Activated T-cell treated with anti-CD3 and anti-CD28 coated beads, Interleukin-2, amount 50 U/mL, for 72 hours (primary cell): Measurements from ENCODE around the gene TRAF3IP1. TPM values are rescaled to one million over a fixed set of nuclear protein-coding genes. Genes with fewer than 3 reads are reported as not detected.

Experiments used
- ATAC-seq, 2 donors: fragments of 150-1000 bp; cut with Tn5 transposase; replicated peaks in 1 of 2; 2 replicates each; pipeline ENCODE4 v1.10.0; 2021; ENCODE audit warnings: moderate library complexity in 2 of 2, mild to moderate bottlenecking in 1 of 2
- DNase-seq, 2 donors: peaks; one replicate each; pipeline ENCODE4 v3.0.0; 2021 to 2022; ENCODE audit warnings: mixed read lengths in 1 of 2
- H3K27ac Mint-ChIP-seq: one replicate; pipeline ENCODE4 v1.8.0; 2022; ENCODE audit warnings: mild to moderate bottlenecking, moderate library complexity, mixed read lengths
- H3K27me3 Mint-ChIP-seq: one replicate; pipeline ENCODE4 v1.8.0; 2022; ENCODE audit warnings: low read depth, mixed read lengths
- H3K36me3 Mint-ChIP-seq, 2 donors: one replicate each; pipeline ENCODE4 v1.8.0; 2022; ENCODE audit warnings: mixed read lengths in 2 of 2, mild to moderate bottlenecking in 1 of 2; ENCODE audit not compliant: insufficient read depth in 2 of 2
- H3K4me1 Mint-ChIP-seq: one replicate; pipeline ENCODE4 v1.8.0; 2022; ENCODE audit warnings: low read depth, mixed read lengths
- H3K4me3 Mint-ChIP-seq, 2 donors: one replicate each; pipeline ENCODE4 v1.8.0; 2022; ENCODE audit warnings: mild to moderate bottlenecking in 2 of 2, mixed read lengths in 2 of 2, moderate library complexity in 2 of 2
- H3K9me3 Mint-ChIP-seq, 2 donors: one replicate each; pipeline ENCODE4 v1.8.0; 2022; ENCODE audit warnings: mixed read lengths in 2 of 2
- total RNA-seq, 2 donors: library from RNA; stranded (reverse); gene quantifications; one replicate each; pipeline ENCODE4 v1.2.3, GENCODE V29; 2022

Gene TRAF3IP1
- total RNA-seq, 2 donors from 2014 or later: 7.0 to 13.1 TPM

DNA sequence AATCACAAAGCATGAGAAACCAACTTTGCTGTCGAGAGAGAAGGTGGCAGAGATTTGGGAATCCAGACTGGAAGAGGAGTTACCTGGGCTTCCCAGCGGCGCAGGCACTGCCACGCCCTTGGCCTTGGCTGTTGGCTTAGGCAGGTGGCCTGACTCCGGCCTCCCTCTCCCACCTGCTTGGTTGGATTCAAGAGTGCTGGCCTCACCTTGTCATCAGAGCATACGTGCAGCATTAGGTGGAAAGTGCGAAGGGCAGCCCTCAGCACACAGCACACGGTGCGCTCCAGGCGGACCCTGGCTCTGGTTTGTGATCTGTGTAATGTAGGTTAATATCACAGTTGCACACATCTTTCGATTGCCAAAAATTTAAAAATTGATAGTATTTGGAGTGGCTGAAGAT lies 87.2 kb downstream of the TRAF3IP1 start:
- no peaks in the 10 kb centered on the region for H3K36me3 Mint-ChIP-seq
- H3K27ac Mint-ChIP-seq: no peak overlapping the region
- DNase-seq (no peak), ATAC-seq (no peak)
- no peaks in the 10 kb centered on the region for H3K4me1 Mint-ChIP-seq
- no peak overlapping the region for H3K4me3 Mint-ChIP-seq
- no peaks in the 10 kb centered on the region for H3K9me3 Mint-ChIP-seq
- H3K27me3 Mint-ChIP-seq: no peaks in the 10 kb centered on the region

DNA sequence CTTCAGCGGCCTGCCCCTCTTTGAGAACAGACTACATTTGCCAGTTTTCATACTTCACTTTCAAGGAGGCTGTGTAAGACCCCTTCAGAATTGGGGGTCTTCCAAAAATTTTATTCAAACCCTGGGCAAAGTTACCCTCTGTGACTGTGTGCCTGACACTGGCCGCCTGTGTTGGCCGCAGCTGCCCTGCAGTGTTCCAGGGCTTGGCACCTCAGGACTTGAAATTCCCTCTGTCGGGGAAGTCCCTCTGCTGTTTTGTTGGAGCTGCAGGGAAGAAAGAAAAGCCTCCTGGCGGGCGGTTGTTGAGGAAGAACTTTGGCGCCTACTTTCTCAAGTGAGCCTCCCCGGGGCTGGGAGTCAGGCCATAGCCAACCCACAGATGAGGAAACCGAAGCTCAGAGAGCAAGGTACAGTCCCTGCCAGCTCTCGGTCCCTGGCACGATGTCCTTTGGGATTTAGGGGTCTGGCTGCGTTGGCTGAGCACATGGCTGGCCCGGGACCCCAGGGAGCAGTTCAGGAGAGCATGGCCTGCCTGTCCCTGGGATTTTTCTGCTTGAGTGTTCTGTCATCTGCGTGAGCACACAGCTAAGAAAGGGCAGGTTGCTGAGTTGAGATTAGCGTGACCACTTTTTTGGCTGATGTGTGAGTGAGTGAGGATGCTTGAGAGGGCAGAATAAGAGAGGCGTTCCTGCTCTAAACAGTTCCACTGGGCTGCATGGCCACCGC lies 88.5 kb downstream of the TRAF3IP1 start:
- Mint-ChIP-seq H3K27me3 (no peaks in the 10 kb centered on the region), H3K9me3 (no peaks in the 10 kb centered on the region), H3K4me3 (no peak overlapping the region), H3K4me1 (no peaks in the 10 kb centered on the region), H3K27ac (no peak overlapping the region), H3K36me3 (no peaks in the 10 kb centered on the region)
- DNase-seq (no peak), ATAC-seq (no peak)

DNA sequence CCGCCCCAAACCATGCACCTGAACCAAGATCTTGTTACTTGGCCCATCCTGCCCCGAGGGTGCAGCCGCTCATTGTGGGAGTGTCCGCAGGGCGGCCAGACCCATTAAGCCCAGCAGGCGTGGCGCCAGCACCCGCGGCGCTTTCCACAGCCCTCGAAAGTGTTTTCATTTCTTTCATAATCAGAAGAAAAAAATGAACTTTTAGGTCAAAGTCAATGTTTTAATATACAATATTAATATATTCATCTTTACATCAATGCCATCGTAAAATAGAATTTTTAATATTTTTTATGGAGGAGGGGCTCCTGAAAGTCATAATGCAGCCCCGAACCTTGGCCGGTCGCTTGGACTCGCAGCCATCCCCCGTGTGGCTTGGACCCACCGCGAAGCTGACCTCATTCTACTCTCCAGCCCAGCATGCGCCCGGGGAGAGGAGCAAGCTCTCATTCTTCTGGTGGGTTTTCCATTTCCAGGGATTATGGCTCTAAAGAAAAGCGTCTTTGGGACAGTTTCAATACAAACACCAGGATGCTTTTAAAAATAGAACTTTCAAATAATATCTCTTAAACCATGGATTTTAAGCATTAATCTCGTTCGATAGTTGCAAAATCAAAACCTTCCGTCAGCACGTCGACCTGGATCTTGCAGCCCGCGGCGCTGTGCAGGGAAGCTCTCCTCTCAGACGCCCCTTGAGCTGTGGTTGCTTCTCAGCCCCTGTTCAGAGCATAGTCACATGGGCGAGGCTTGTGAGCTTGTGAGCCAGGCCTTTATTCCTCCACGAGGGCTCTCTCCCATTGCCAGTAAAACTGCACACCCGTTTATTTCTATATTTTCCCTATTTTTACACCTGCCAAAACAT lies 89.3 kb downstream of the TRAF3IP1 start:
- H3K27me3 Mint-ChIP-seq: no peaks in the 10 kb centered on the region
- peaks cover 2% of the 10 kb centered on the region for H3K4me1 Mint-ChIP-seq
- no peak for DNase-seq
- H3K4me3 Mint-ChIP-seq: no peak overlapping the region
- H3K9me3 Mint-ChIP-seq: no peaks in the 10 kb centered on the region
- no peak overlapping the region for H3K27ac Mint-ChIP-seq
- ATAC-seq: no peak
- H3K36me3 Mint-ChIP-seq: no peaks in the 10 kb centered on the region

DNA sequence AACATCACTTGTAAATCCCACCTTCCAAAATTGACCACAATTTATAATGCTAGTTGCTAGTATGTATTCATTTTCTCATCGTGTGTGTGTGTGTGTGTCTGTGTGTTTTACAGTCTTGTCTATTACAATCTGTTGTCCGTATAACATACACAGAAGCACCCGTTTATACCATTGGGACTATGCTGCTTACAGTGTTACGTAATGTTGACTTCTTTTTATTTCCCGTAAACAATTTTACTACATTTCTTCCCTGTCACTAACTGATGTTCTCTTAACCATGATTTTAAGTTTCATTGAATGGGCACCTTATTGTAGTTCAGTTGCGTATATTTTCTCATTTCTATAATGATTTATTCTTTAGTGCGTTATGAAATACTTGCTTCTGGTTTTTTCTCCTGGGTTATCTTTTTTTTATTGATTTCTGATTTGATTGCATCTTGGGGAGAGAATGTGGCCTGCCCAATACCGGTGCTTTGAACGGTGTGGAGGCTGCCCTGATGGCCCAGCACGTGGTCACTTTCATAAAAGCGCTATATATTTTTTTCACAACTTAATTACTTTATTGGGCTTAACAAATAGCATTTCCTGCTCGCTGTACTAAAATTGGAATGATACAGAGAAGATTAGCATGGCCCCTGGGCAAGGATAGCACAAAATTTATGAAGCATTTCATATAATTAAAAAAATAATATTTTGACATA lies 91.9 kb downstream of the TRAF3IP1 start:
- DNase-seq (no peak), ATAC-seq (no peak)
- Mint-ChIP-seq H3K4me1 (peaks cover 7% of the 10 kb centered on the region), H3K4me3 (no peak overlapping the region), H3K27me3 (no peaks in the 10 kb centered on the region), H3K36me3 (peaks cover 8 to 13% of the 10 kb centered on the region in 2 donors), H3K27ac (no peak overlapping the region), H3K9me3 (peaks cover 3 to 5% of the 10 kb centered on the region in 2 donors)

DNA sequence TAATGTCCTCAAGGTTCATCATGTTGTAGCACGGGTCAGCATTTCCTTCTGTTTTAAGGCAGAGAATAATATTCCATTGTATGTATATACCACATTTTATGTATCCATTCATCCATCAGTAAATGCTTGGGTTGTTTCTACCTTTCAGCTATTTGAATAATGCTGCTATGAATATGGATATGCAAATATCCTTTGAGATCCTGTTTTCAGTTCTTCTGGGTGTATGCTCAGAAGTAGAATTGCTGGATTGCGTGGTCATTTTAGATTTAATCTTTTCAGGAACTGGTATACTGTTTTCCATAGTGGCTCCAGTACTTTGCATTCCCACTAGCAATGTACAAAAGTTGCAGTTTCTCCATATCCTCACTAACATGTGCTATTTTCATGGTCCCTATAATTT lies 93.0 kb downstream of the TRAF3IP1 start:
- H3K9me3 Mint-ChIP-seq: peaks cover 3 to 5% of the 10 kb centered on the region in 2 donors
- H3K36me3 Mint-ChIP-seq: peaks cover 8 to 13% of the 10 kb centered on the region in 2 donors

DNA sequence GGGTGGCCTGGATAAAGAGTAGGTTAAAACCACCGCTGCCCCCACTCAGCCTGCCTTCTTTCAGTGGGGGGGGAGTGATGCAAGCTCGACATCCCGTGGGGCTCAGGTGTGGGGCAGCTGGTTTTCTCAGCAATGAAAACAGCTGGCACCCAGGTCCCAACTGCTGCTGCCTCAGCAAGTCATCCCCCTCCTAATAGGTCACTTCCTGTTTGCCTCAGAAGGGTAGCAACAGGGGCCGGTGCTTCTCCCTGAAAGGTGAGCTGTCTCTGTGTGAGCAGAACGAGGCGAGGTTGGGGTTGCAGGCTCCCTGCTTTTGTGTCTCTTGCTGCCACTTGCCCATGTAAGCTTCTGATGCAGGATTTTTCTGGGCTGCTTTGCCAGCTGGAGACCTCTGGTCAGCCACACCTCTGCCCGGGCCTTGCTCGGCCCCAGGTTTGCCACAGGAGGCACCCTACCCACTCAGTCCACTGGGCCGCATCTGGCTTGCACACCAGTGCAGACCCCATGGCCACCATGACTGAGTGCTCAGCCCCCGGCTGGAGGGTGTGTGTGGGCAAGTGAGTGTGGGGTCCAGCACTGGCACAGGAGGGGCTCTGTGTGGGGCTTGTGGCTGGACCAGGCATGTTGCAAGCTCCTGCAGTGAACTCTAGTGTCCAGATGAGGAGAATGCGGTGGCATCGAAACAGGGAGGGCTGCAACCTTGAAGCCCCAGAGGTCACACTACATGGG lies 94.9 kb downstream of the TRAF3IP1 start:
- Mint-ChIP-seq H3K4me1 (peaks cover 7% of the 10 kb centered on the region), H3K4me3 (no peak overlapping the region), H3K36me3 (peaks cover 8 to 13% of the 10 kb centered on the region in 2 donors), H3K9me3 (peaks cover 3 to 5% of the 10 kb centered on the region in 2 donors), H3K27me3 (no peaks in the 10 kb centered on the region), H3K27ac (peak overlapping the region; percentile 42)
- ATAC-seq (peak; percentile 85 to 94), DNase-seq (peak; percentile 46 to 48)

More for the DNA sequence above, 93.0 kb downstream of the TRAF3IP1 start:
- DNase-seq (no peak), ATAC-seq (no peak)
- Mint-ChIP-seq H3K27me3 (no peaks in the 10 kb centered on the region), H3K27ac (no peak overlapping the region), H3K4me1 (peaks cover 7% of the 10 kb centered on the region), H3K4me3 (no peak overlapping the region)

DNA sequence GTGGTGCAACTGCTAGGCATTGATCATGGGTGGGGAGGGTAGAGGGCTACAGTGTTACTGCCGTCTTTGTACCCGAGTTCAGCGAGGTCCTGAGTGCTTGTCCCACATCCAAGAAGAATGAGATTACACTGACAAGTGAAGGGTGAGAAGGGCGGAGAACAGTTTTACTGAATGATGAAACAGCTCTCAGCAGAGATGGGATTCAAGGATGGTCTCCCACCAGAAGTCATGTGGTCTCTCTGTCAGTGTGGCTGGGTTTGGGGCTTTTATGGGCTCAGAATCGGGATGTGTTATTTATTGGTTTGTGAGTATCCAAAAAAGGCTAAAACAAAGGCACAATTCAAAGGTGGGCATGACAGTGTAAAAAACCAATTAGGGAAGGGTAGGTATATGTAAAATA lies 95.6 kb downstream of the TRAF3IP1 start:
- ATAC-seq: no peak

DNA sequence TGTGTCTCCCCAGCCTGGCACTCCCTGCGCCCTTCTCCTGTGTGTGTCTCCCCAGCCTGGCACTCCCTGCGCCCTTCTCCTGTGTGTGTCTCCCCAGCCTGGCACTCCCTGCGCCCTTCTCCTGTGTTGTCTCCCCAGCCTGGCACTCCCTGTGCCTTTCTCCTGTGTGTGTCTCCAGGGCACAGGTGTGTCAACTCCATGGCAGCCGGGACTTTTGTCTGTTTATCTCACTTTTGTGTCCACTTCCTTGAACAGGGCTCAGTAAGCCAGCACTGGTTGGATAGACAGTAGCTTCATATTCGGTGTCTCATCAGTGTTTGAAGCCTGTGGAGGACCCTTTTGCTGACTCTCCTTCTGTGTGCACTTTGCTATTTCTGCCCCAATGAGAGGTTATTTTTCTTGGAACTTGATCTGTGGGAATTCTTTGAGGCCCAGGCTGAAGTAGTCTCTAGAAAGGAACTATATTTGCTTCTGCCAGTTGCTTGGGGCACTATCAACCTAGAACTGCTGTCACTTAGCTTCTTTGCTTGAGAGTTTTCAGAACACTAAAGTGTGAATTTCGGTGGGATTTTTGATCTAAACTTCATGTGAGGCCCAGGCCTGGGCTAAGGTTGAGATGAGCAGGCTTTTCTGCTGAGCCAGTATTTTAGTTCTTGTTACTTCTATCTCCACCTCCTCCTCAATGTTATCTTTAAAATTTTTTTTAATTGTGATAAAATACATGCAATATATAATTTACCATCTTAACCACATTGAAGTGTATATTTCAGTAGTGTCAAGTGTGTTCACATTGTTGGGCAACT lies 98.1 kb downstream of the TRAF3IP1 start:
- Mint-ChIP-seq H3K36me3 (peaks cover 8 to 13% of the 10 kb centered on the region in 2 donors), H3K4me3 (no peak overlapping the region), H3K4me1 (peaks cover 7% of the 10 kb centered on the region), H3K27me3 (no peaks in the 10 kb centered on the region), H3K9me3 (peaks cover 3 to 5% of the 10 kb centered on the region in 2 donors), H3K27ac (peak overlapping the region; percentile 26)
- no peak for DNase-seq
- no peak for ATAC-seq

More for the DNA sequence above, 95.6 kb downstream of the TRAF3IP1 start:
- Mint-ChIP-seq H3K27ac (no peak overlapping the region), H3K9me3 (peaks cover 3 to 5% of the 10 kb centered on the region in 2 donors), H3K4me1 (peaks cover 7% of the 10 kb centered on the region), H3K27me3 (no peaks in the 10 kb centered on the region), H3K36me3 (peaks cover 8 to 13% of the 10 kb centered on the region in 2 donors), H3K4me3 (no peak overlapping the region)
- DNase-seq: no peak

DNA sequence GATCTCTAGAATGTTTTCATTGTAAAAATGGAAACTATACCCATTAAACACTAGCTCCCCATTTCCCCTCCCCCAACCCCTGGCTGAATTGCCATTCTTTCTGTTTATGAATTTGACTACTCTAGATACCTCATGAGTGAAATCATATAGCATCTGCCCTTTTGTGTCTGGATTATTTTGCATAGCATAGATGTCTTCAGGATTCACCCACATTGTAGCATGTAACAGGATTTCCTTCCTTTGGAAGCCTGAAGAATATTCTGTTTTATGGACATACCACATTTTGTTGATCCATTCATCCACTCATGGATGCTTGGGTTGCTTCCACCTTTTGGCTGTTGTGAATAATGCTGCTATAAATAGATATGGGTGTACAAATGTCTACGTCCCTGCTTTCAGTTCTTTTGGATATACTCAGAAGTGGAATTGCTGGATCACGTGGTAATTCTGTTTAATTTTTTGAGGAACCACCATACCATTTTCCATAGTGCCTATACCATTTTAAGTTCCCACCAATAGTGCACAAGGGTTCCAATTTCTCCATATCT lies 98.8 kb downstream of the TRAF3IP1 start:
- DNase-seq: no peak
- H3K27me3 Mint-ChIP-seq: no peaks in the 10 kb centered on the region
- no peak overlapping the region for H3K27ac Mint-ChIP-seq
- peaks cover 7% of the 10 kb centered on the region for H3K4me1 Mint-ChIP-seq
- peaks cover 8 to 13% of the 10 kb centered on the region in 2 donors for H3K36me3 Mint-ChIP-seq
- peaks cover 3 to 5% of the 10 kb centered on the region in 2 donors for H3K9me3 Mint-ChIP-seq
- no peak overlapping the region for H3K4me3 Mint-ChIP-seq
- no peak for ATAC-seq

DNA sequence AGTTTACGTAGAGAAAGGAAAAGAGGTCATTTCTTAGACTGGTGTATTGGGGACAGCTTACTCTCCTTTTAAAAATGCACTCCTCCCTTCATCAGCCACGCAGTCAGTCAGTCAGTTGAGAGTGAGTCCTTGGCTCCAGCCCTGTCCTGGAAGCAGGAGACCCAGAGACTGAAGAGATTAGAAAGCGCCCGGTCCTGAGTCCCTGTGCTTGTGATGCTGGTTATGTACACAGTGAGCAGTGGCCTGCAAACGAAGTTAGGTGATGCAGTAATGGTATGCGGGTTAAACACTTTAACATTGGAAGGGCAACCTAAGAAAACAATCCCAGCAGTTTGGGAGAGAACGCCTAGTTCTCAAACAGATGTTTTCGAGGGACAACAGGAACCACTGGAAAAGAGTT lies 100.1 kb downstream of the TRAF3IP1 start:
- Mint-ChIP-seq H3K4me1 (no peaks in the 10 kb centered on the region), H3K9me3 (peaks cover 3 to 5% of the 10 kb centered on the region in 2 donors), H3K4me3 (no peak overlapping the region), H3K36me3 (peaks cover 8 to 11% of the 10 kb centered on the region in 2 donors), H3K27ac (no peak overlapping the region), H3K27me3 (no peaks in the 10 kb centered on the region)
- DNase-seq (no peak), ATAC-seq (no peak)

DNA sequence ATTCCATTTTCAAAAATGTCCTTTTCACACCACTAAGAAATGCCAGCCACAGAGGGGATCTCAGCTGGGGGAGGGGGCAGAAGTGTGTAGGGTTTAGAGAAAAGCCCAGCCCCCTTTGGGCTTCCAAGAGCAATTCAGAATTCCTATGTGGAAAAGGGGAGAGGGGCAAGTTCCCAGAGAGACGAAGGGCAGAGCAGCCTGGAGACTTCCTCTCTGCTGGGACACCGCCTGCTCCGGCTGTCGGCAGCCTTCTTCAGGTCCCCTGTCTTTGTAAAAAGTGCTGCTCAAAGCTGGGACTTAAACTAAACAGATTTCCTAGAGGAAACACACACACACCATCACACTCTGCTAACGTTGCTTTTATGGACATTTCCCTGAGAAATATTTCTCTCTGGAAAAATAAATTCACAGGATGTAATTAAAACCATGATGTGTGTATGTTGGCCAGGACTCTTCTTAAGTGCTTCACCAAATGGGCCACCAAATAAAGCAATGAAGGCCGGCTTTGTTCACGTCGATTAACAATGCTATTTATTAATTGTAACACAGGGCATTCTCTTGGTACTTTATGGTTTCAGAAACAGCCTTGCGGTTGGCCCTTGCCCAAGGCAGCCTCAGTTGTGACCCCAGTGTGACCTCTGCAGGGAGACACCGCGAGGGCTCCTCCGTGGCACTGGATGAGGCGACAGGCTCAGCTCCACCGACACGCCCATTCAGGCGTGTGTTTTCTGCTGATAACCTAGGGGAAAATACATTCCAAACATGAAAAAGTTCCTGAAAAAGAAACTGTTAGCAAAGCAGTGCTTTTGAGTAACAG lies 100.8 kb downstream of the TRAF3IP1 start:
- peaks cover under 1 to 2% of the 10 kb centered on the region in 2 donors for H3K9me3 Mint-ChIP-seq

More for the DNA sequence above, 100.8 kb downstream of the TRAF3IP1 start:
- DNase-seq (no peak), ATAC-seq (no peak)
- no peak overlapping the region for H3K4me3 Mint-ChIP-seq
- no peak overlapping the region for H3K27ac Mint-ChIP-seq
- H3K27me3 Mint-ChIP-seq: no peaks in the 10 kb centered on the region
- H3K4me1 Mint-ChIP-seq: no peaks in the 10 kb centered on the region
- peaks cover 5 to 8% of the 10 kb centered on the region in 2 donors for H3K36me3 Mint-ChIP-seq
